HCT116 (cell line): ENCODE data around the gene ABCA8. TPM values are rescaled to one million over a fixed set of nuclear protein-coding genes. Genes with fewer than 3 reads are reported as not detected.

Source experiments
- ATAC-seq: fragments of 200-7000 bp; cut with Tn5 transposase; 2 replicates; pipeline ENCODE4 v1.9.1; 2020; ENCODE audit warnings: mild to moderate bottlenecking, moderate library complexity
- BruUV-seq: library from RNA; stranded (reverse); fragments of 400-500 nt; replicated peaks from 2 replicates; lab custom pipeline; 2021; lab: Mats Ljungman, UMichigan
- CTCF ChIA-PET: fragments of 300-600 bp; sonication (Branson Sonifier 250); formaldehyde crosslinking; loops from one replicate; lab custom pipeline; 2021; ENCODE audit warnings: antibody characterized with exemption; lab: Charles Lee
- POLR2A ChIA-PET: fragments of 300-600, 350-600 bp; sonication (Branson Sonifier 250); formaldehyde crosslinking; loops from one replicate; lab custom pipeline; 2021; ENCODE audit warnings: antibody characterized with exemption; lab: Charles Lee
- RAD21 ChIA-PET, 2 experiments: fragments of 300-600 bp; sonication (Branson Sonifier 250); formaldehyde crosslinking; loops; one replicate each; lab custom pipeline; 2023; ENCODE audit warnings: low total read pairs in 2 of 2; ENCODE audit not compliant: uncharacterized antibody in 2 of 2, unreplicated experiment in 2 of 2, low non-redundant PET in 1 of 2; lab: Charles Lee
- DNase-seq: peaks from one replicate; pipeline ENCODE4 v3.0.0-alpha.2; 2010; ENCODE audit warnings: low read depth, low spot score
- H2AFZ ChIP-seq: fragments of 200-600 bp; shearing (Covaris generic), sonication (generic); 2 replicates; pipeline ENCODE4 v1.6.1; 2017; ENCODE audit warnings: low read depth, mixed run types, mixed read lengths, antibody characterized with exemption, low read length; ENCODE audit not compliant: poor library complexity, severe bottlenecking
- H3K27ac ChIP-seq: 2 replicates; pipeline ENCODE4 v1.5.1; 2012; ENCODE audit warnings: low read depth, low read length
- H3K27me3 ChIP-seq: fragments of 200-600 bp; sonication (generic); 2 replicates; pipeline ENCODE4 v1.6.1; 2016; ENCODE audit warnings: mixed run types, low read length, mixed read lengths; ENCODE audit not compliant: insufficient read depth
- H3K36me3 ChIP-seq, 2 experiments: fragments of 200-500 bp in 1 of 2; fragments of 200-600 bp in 1 of 2; sonication (Bioruptor generic) in 1 of 2; sonication (generic) in 1 of 2; 2 replicates each; pipeline versions ENCODE4 v1.5.1 to v1.6.1; 2014 to 2016; ENCODE audit warnings: low read length in 2 of 2, inconsistent platforms in 1 of 2, mixed read lengths in 1 of 2, mixed run types in 1 of 2; ENCODE audit not compliant: insufficient read depth in 2 of 2, control insufficient read depth in 1 of 2
- H3K4me1 ChIP-seq, 2 experiments: fragments of 200-600 bp in 1 of 2; sonication (generic) in 1 of 2; 2 replicates each; pipeline versions ENCODE4 v1.5.1 to v1.6.1; 2012 to 2017; ENCODE audit warnings: low read length in 2 of 2, inconsistent platforms in 1 of 2, mild to moderate bottlenecking in 1 of 2, mixed read lengths in 1 of 2, mixed run types in 1 of 2, moderate library complexity in 1 of 2; ENCODE audit not compliant: insufficient read depth in 2 of 2, control insufficient read depth in 1 of 2
- H3K4me2 ChIP-seq: fragments of 200-600 bp; sonication (generic); 2 replicates; pipeline ENCODE4 v1.6.1; 2017; ENCODE audit warnings: mixed run types, low read length, mixed read lengths
- H3K4me3 ChIP-seq, 2 experiments: fragments of 200-600 bp in 1 of 2; sonication (generic) in 1 of 2; replicated peaks in 1 of 2; 2 replicates each; pipeline ENCODE4 v1.5.1; 2011 to 2016; ENCODE audit warnings: low read length in 2 of 2, control low read depth in 1 of 2, low read depth in 1 of 2, mild to moderate bottlenecking in 1 of 2, mixed read lengths in 1 of 2, mixed run types in 1 of 2
- H3K79me2 ChIP-seq: fragments of 200-600 bp; sonication (generic); 2 replicates; pipeline ENCODE4 v1.6.1; 2017; ENCODE audit warnings: mild to moderate bottlenecking, mixed run types, low read length, moderate library complexity, mixed read lengths; ENCODE audit not compliant: insufficient read depth
- H3K9ac ChIP-seq: fragments of 200-600 bp; sonication (generic); 2 replicates; pipeline ENCODE4 v1.6.1; 2016; ENCODE audit warnings: low read length, mixed read lengths
- H3K9me2 ChIP-seq: fragments of 200-600 bp; sonication (generic), shearing (Covaris generic); 2 replicates; pipeline ENCODE4 v1.6.1; 2017; ENCODE audit warnings: mixed run types, mild to moderate bottlenecking, moderate library complexity; ENCODE audit not compliant: insufficient read depth
- H3K9me3 ChIP-seq, 2 experiments: fragments of 200-500 bp in 1 of 2; fragments of 200-600 bp in 1 of 2; sonication (Bioruptor generic) in 1 of 2; sonication (generic) in 1 of 2; 2 replicates each; pipeline ENCODE4 v1.6.1; 2014 to 2017; ENCODE audit warnings: low read length in 2 of 2, mixed read lengths in 2 of 2, inconsistent platforms in 1 of 2, low read depth in 1 of 2, mild to moderate bottlenecking in 1 of 2, mixed run types in 1 of 2, moderate library complexity in 1 of 2; ENCODE audit not compliant: control insufficient read depth in 1 of 2, insufficient read depth in 1 of 2
- H4K20me1 ChIP-seq: fragments of 200-600 bp; sonication (generic), shearing (Covaris generic); 2 replicates; pipeline ENCODE4 v1.6.1; 2017; ENCODE audit warnings: mixed run types, mild to moderate bottlenecking, moderate library complexity; ENCODE audit not compliant: insufficient read depth
- CEBPB ChIP-seq: IDR thresholded peaks from 2 replicates; pipeline ENCODE4 v1.6.1; 2012; ENCODE audit warnings: low read depth
- EGR1 ChIP-seq: IDR thresholded peaks from 2 replicates; pipeline ENCODE4 v1.6.1; 2012; ENCODE audit warnings: low read depth
- POLR2A ChIP-seq: IDR thresholded peaks from 2 replicates; pipeline ENCODE4 v1.7.0; 2011; ENCODE audit warnings: borderline replicate concordance; ENCODE audit not compliant: insufficient read depth, insufficient read length; ENCODE audit errors: extremely low read depth
- SRF ChIP-seq: IDR thresholded peaks from 2 replicates; pipeline ENCODE4 v1.6.1; 2012; ENCODE audit warnings: low read depth
- TCF7L2 ChIP-seq: IDR thresholded peaks from 2 replicates; pipeline ENCODE4 v1.7.0; 2011; ENCODE audit warnings: borderline replicate concordance, inconsistent platforms; ENCODE audit not compliant: insufficient read depth, insufficient read length; ENCODE audit errors: extremely low read depth
- ZBTB33 ChIP-seq: IDR thresholded peaks from 2 replicates; pipeline ENCODE4 v1.6.1; 2011; ENCODE audit warnings: mild to moderate bottlenecking, low read length, moderate library complexity; ENCODE audit not compliant: insufficient replicate concordance; ENCODE audit errors: extremely low read depth
- ZFX ChIP-seq: fragments of 450-650 bp; IDR thresholded peaks from 2 replicates; pipeline ENCODE4 v1.6.1; 2017
- intact Hi-C: fragments of 100-400 bp; cut with micrococcal nuclease; formaldehyde crosslinking; loops from 2 replicates; pipeline ENCODE4 v1.10.0; 2022
- total RNA-seq: library from RNA; stranded (reverse); gene quantifications from one replicate; pipeline ENCODE4 v1.2.1, GENCODE V29; 2021; ENCODE audit not compliant: unreplicated experiment
- TF ChIP-seq, protein P1 (sequence below): IDR thresholded peaks from 2 replicates; pipeline ENCODE4 v1.6.1; 2012; ENCODE audit warnings: low read depth

The ABCA8 gene
- total RNA-seq, 1 experiment from 2014 or later, result 0.44 TPM

DNA sequence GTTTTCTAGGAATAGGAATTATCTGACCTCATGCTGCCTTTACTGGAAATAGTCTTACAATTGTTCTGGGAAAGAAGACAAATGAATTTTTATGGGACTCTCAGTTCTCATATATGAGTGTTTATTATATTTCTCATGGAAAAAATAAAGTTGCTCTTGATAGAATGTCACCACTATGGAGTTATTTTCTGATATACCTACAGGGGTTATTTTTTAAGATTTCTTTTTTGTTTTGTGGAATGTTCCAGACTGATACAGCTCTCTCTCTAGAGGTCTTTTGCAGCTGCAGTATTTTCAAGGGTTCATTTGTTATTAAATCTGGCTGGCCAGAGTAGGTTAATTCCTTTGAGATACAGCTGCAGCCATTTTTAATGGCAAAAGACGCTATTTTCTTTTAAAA is 100.7 kb downstream of the ABCA8 start:
- Histone ChIP-seq H3K4me3 (no peak overlapping the region), H3K36me3 (0 out of 4 replicates have a peak, but pooled peaks cover 0 to 3% of the 10 kb centered on the region in 2 experiments), H3K4me1 (0 out of 4 replicates have a peak, but pooled peaks cover 0 to 5% of the 10 kb centered on the region in 2 experiments), H3K27me3 (no peaks in the 10 kb centered on the region), H3K27ac (no peak overlapping the region), H3K9me3 (0 out of 4 replicates have a peak, but pooled peaks cover 0 to 5% of the 10 kb centered on the region in 2 experiments), H4K20me1 (no peaks in the 10 kb centered on the region), H3K9ac (no peak overlapping the region), H3K79me2 (no peaks in the 10 kb centered on the region), H3K4me2 (no peak overlapping the region), H3K9me2 (no peaks in the 10 kb centered on the region), H2AFZ (no peak overlapping the region)
- ChIA-PET RAD21 (no interaction called here), CTCF (interaction anchor here (1.0 kb wide), 1 partner anchor 52 kb away, joined by 5 read pairs; no protein-coding TSS in a partner anchor), POLR2A (interaction anchor here (1.2 kb wide), 1 partner anchor 14 kb away, joined by 5 read pairs; no protein-coding TSS in a partner anchor)
- TF ChIP-seq ZBTB33 (no peak), EGR1 (no peak), TCF7L2 (no peak), POLR2A (no peak), CEBPB (no peak), ZFX (no peak), SRF (no peak)
- TF ChIP-seq, protein P1, sequence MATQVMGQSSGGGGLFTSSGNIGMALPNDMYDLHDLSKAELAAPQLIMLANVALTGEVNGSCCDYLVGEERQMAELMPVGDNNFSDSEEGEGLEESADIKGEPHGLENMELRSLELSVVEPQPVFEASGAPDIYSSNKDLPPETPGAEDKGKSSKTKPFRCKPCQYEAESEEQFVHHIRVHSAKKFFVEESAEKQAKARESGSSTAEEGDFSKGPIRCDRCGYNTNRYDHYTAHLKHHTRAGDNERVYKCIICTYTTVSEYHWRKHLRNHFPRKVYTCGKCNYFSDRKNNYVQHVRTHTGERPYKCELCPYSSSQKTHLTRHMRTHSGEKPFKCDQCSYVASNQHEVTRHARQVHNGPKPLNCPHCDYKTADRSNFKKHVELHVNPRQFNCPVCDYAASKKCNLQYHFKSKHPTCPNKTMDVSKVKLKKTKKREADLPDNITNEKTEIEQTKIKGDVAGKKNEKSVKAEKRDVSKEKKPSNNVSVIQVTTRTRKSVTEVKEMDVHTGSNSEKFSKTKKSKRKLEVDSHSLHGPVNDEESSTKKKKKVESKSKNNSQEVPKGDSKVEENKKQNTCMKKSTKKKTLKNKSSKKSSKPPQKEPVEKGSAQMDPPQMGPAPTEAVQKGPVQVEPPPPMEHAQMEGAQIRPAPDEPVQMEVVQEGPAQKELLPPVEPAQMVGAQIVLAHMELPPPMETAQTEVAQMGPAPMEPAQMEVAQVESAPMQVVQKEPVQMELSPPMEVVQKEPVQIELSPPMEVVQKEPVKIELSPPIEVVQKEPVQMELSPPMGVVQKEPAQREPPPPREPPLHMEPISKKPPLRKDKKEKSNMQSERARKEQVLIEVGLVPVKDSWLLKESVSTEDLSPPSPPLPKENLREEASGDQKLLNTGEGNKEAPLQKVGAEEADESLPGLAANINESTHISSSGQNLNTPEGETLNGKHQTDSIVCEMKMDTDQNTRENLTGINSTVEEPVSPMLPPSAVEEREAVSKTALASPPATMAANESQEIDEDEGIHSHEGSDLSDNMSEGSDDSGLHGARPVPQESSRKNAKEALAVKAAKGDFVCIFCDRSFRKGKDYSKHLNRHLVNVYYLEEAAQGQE, result no peak
- no TSS peak for BruUV-seq
- DNase-seq (no peak), ATAC-seq (no peak)
- intact Hi-C loops, result no loop called here
